ENCODE data around the gene SLC32A1. TPM values are rescaled to one million over a fixed set of nuclear protein-coding genes. Genes with fewer than 3 reads are reported as not detected.
A peak's percentile ranks its signal among the peaks of the same experiment; 100 is the strongest.

Gene SLC32A1
- total and polyA plus RNA-seq, 2 of the 13 experiments (the other 11 are each of a cell fraction or from before 2014, with no cell fraction given), result not detected

- peak; percentile 78; the same call in 1 of the 2 replicates for TF ChIP-seq ZSCAN22 (CRISPR knock-in tag; IDR thresholded peaks at IDR 0.05)
- TF ChIP-seq ELF1 (CRISPR knock-in tag; IDR thresholded peaks at IDR 0.05), result 0 out of 2 replicates have a peak, but pooled peaks have one; percentile 24
- TF ChIP-seq ZBTB46 (CRISPR knock-in tag; IDR thresholded peaks at IDR 0.05; ENCODE audit: borderline replicate concordance), result no peak
- peak; percentile 98 for TF ChIP-seq ZNF232 (CRISPR knock-in tag; IDR thresholded peaks at IDR 0.05; ENCODE audit: borderline replicate concordance)
- peak; percentile 94 for TF ChIP-seq ZNF230 (CRISPR knock-in tag; IDR thresholded peaks at IDR 0.05)
- no peak for TF ChIP-seq UBTF (CRISPR knock-in tag; IDR thresholded peaks at IDR 0.05)
- TF ChIP-seq ZNF160 (CRISPR knock-in tag; IDR thresholded peaks at IDR 0.05), result peak; percentile 91; the same call in 1 of the 2 replicates
- 0 out of 2 replicates have a peak, but pooled peaks have one; percentile 60 for TF ChIP-seq ZNF678 (CRISPR knock-in tag; IDR thresholded peaks at IDR 0.05)
- TF ChIP-seq ZBTB20 (CRISPR knock-in tag; IDR thresholded peaks at IDR 0.05; ENCODE audit: borderline replicate concordance, low read depth), result peak; percentile 95; the same call in 1 of the 2 replicates
- TF ChIP-seq ZNF333 (CRISPR knock-in tag; IDR thresholded peaks at IDR 0.05; ENCODE audit: borderline replicate concordance), result peak; percentile 96
- TF ChIP-seq ZNF3 (CRISPR knock-in tag; IDR thresholded peaks at IDR 0.05), result peak; percentile 87
- peak; percentile 92 for TF ChIP-seq THRA (CRISPR knock-in tag; IDR thresholded peaks at IDR 0.05; ENCODE audit: borderline replicate concordance)
- TF ChIP-seq ZNF180 (CRISPR knock-in tag; IDR thresholded peaks at IDR 0.05; ENCODE audit: borderline replicate concordance, low read depth), result peak; percentile 74; the same call in 1 of the 2 replicates
- no peak for TF ChIP-seq ZMYM3 (CRISPR knock-in tag; IDR thresholded peaks at IDR 0.05)
- TF ChIP-seq USF2 (IDR thresholded peaks at IDR 0.05; ENCODE audit: low read depth, low read length), result no peak
- no peak for TF ChIP-seq USF2 (CRISPR knock-in tag; IDR thresholded peaks at IDR 0.05; ENCODE audit: borderline replicate concordance)
- peak; percentile 97; the same call in 1 of the 2 replicates for TF ChIP-seq ZNF749 (CRISPR knock-in tag; IDR thresholded peaks at IDR 0.05; ENCODE audit: borderline replicate concordance)
- TF ChIP-seq ZNF605 (CRISPR knock-in tag; IDR thresholded peaks at IDR 0.05), result peak; percentile 87; the same call in 1 of the 2 replicates
- TF ChIP-seq KMT2B (CRISPR knock-in tag; IDR thresholded peaks at IDR 0.05), result peak; percentile 86
- no peak for TF ChIP-seq MTA1 (CRISPR knock-in tag; IDR thresholded peaks at IDR 0.05; ENCODE audit: borderline replicate concordance)
- TF ChIP-seq ZNF274 (CRISPR knock-in tag; IDR thresholded peaks at IDR 0.05), result peak; percentile 61; the same call in 1 of the 2 replicates
Measured at GRCh38 chr20:38685853-38686473, 38.3 kb upstream of the SLC32A1 start (continued).
